Activated naive CD8-positive, alpha-beta T cell treated with anti-CD3 and anti-CD28 coated beads, Interleukin-2, amount 50 U/mL, for 24 hours (primary cell): ENCODE data around the gene ABCB10.
"Not testable (repeated sequence)": the region's sequence is repeated elsewhere in the genome, so short reads cannot be mapped to it uniquely, and the experiment has no call there.

Experiments
- ATAC-seq: fragments of 150-1000 bp; cut with Tn5 transposase; one replicate; pipeline ENCODE4 v1.10.0; 2021
- DNase-seq: peaks from one replicate; pipeline ENCODE4 v3.0.0; 2021
- H3K27ac Mint-ChIP-seq: one replicate; pipeline ENCODE4 v1.8.0; 2021; ENCODE audit warnings: mild to moderate bottlenecking, mixed read lengths
- H3K27me3 Mint-ChIP-seq: one replicate; pipeline ENCODE4 v1.8.0; 2021; ENCODE audit warnings: mixed read lengths
- H3K36me3 Mint-ChIP-seq: one replicate; pipeline ENCODE4 v1.8.0; 2021; ENCODE audit warnings: low read depth, mixed read lengths
- H3K4me1 Mint-ChIP-seq: one replicate; pipeline ENCODE4 v1.8.0; 2021; ENCODE audit warnings: mixed read lengths
- H3K4me3 Mint-ChIP-seq: one replicate; pipeline ENCODE4 v1.8.0; 2021; ENCODE audit warnings: mild to moderate bottlenecking, moderate library complexity, mixed read lengths
- H3K9me3 Mint-ChIP-seq: one replicate; pipeline ENCODE4 v1.8.0; 2021; ENCODE audit warnings: mixed read lengths

The ABCB10 gene

GRCh38 chr1:229535230-229535629 lies 23.3 kb downstream of the ABCB10 start:
- peaks cover 41% of the 10 kb centered on the region for H3K36me3 Mint-ChIP-seq
- no peak overlapping the region for H3K4me3 Mint-ChIP-seq
- DNase-seq (no peak), ATAC-seq (peak; percentile 46)
- H3K4me1 Mint-ChIP-seq = peaks cover 2% of the 10 kb centered on the region
- no peak overlapping the region for H3K27ac Mint-ChIP-seq
- H3K9me3 Mint-ChIP-seq = no peaks in the 10 kb centered on the region
- no peaks in the 10 kb centered on the region for H3K27me3 Mint-ChIP-seq

DNA sequence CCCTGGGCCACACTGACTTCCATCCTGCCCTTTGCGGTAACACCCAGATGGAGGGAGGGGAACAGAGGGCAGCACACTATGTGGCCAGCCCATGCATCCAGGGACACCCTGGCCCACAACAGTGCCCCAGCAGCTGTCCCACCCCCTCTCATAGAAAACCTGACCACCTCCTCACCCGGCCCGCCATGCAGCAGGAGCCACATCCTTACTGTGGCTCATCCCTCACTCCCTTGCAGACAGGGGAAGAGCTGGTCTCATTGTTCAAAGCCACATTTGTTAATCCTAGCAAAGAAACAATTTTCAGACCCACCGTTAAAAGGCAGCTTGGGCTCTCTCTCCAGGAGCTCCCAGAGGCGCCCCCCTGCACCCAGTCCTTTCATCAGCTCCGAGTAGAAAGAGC lies 27.2 kb downstream of the ABCB10 start:
- Mint-ChIP-seq H3K9me3 (no peaks in the 10 kb centered on the region), H3K36me3 (peaks cover 38% of the 10 kb centered on the region)

DNA sequence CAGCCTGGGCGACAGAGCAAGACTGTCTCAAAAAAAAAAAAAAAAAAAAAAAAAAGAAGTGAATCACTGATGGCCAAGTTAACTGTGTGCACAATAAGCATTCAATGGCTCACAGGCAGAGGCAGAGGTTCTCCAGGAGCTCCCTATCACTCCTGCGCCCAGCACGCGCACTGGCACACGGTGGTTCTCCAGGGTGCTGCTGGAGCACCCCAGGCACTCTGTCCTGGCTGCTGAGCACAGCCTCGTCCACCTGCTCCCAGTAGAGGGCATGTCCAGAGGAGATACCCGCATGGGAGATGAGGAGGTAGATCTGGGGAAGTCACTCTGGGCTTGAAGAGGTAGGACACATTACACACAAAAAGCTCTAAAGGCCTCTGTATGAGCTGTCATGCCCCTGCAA lies 28.9 kb downstream of the ABCB10 start:
- no peaks in the 10 kb centered on the region for H3K4me1 Mint-ChIP-seq
- H3K27me3 Mint-ChIP-seq = no peaks in the 10 kb centered on the region
- H3K4me3 Mint-ChIP-seq = no peak overlapping the region
- DNase-seq (no peak), ATAC-seq (no peak)
- peaks cover 42% of the 10 kb centered on the region for H3K36me3 Mint-ChIP-seq
- no peaks in the 10 kb centered on the region for H3K9me3 Mint-ChIP-seq
- H3K27ac Mint-ChIP-seq = no peak overlapping the region

More for the DNA sequence above, 27.2 kb downstream of the ABCB10 start:
- DNase-seq (no peak), ATAC-seq (no peak)
- no peak overlapping the region for H3K4me3 Mint-ChIP-seq
- H3K4me1 Mint-ChIP-seq = peaks cover 2% of the 10 kb centered on the region
- H3K27me3 Mint-ChIP-seq = no peaks in the 10 kb centered on the region
- H3K27ac Mint-ChIP-seq = no peak overlapping the region

DNA sequence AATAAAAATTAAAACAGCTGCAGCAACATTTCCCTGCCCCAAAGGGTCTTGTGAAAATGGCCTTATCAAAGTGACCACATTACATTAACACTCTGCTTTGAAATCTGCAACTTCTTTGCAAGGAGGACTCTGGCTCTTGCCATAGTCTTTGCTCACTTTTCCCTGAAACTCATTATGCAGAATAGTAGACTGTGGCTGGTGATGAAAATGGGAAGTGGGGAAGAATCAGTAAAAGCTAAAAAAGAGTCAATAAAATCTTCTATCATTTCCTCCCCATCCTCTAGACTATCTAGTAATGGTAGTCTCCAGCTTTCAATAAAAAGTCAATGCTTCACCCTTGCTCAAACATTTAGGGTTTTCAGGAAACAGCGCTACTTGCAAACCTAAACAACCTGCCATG lies 31.8 kb downstream of the ABCB10 start:
- Mint-ChIP-seq H3K36me3 (peaks cover 36% of the 10 kb centered on the region), H3K4me3 (no peak overlapping the region), H3K4me1 (no peaks in the 10 kb centered on the region), H3K9me3 (no peaks in the 10 kb centered on the region), H3K27ac (no peak overlapping the region), H3K27me3 (no peaks in the 10 kb centered on the region)
- DNase-seq (no peak), ATAC-seq (no peak)

DNA sequence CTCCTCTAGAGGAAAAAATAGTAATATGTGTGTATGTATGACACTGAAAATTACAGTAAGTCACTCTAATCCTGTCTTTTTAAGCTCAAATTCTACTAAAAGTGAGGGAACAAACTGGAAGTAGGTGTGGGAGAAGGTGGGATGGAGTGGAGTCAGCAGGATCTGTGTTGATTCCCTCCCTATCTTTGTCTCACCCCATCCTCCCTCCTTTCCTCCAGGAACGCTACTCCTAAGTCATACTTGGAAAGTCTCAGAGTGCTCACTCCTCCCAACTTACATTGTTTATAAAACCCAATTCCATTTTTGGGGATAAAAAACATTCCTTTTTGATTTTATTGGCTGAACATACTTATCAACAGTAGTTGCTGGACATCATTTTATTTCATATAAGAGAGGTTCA lies 35.5 kb downstream of the ABCB10 start:
- no peak overlapping the region for H3K4me3 Mint-ChIP-seq
- H3K36me3 Mint-ChIP-seq = peaks cover 40% of the 10 kb centered on the region

GRCh38 chr1:229514578-229515275 lies 43.8 kb downstream of the ABCB10 start:
- no peaks in the 10 kb centered on the region for H3K9me3 Mint-ChIP-seq
- H3K4me3 Mint-ChIP-seq = no peak overlapping the region
- peaks cover 7% of the 10 kb centered on the region for H3K36me3 Mint-ChIP-seq
- DNase-seq (peak; percentile 40), ATAC-seq (peak; percentile 77)
- no peaks in the 10 kb centered on the region for H3K27me3 Mint-ChIP-seq
- peaks cover 5% of the 10 kb centered on the region for H3K4me1 Mint-ChIP-seq
- H3K27ac Mint-ChIP-seq = peak overlapping the region; percentile 55

More for the DNA sequence above, 35.5 kb downstream of the ABCB10 start:
- Mint-ChIP-seq H3K9me3 (no peaks in the 10 kb centered on the region), H3K4me1 (no peaks in the 10 kb centered on the region), H3K27me3 (no peaks in the 10 kb centered on the region), H3K27ac (no peak overlapping the region)
- DNase-seq (no peak), ATAC-seq (no peak)

- not testable (repeated sequence) for H3K27me3 Mint-ChIP-seq, H3K9me3 Mint-ChIP-seq, H3K36me3 Mint-ChIP-seq, ATAC-seq, DNase-seq, H3K27ac Mint-ChIP-seq, H3K4me3 Mint-ChIP-seq
- peaks cover 30% of the 10 kb centered on the region for H3K4me1 Mint-ChIP-seq
Measured at GRCh38 chr1:229511625-229512024, 46.9 kb downstream of the ABCB10 start.

GRCh38 chr1:229511201-229511600 lies 47.3 kb downstream of the ABCB10 start:
- not testable (repeated sequence) for ATAC-seq, H3K27ac Mint-ChIP-seq
- H3K4me1 Mint-ChIP-seq = peaks cover 34% of the 10 kb centered on the region

GRCh38 chr1:229509576-229509975 lies 48.9 kb downstream of the ABCB10 start:
- peaks cover 38% of the 10 kb centered on the region for H3K4me1 Mint-ChIP-seq
- peaks cover 5% of the 10 kb centered on the region for H3K36me3 Mint-ChIP-seq
- DNase-seq (no peak), ATAC-seq (no peak)
- no peak overlapping the region for H3K27ac Mint-ChIP-seq
- H3K4me3 Mint-ChIP-seq = peak overlapping the region; percentile 96
- H3K9me3 Mint-ChIP-seq = no peaks in the 10 kb centered on the region
- H3K27me3 Mint-ChIP-seq = peaks cover 2% of the 10 kb centered on the region

More at GRCh38 chr1:229511201-229511600, 47.3 kb downstream of the ABCB10 start:
- not testable (repeated sequence) for H3K27me3 Mint-ChIP-seq, H3K4me3 Mint-ChIP-seq, H3K9me3 Mint-ChIP-seq, DNase-seq, H3K36me3 Mint-ChIP-seq

DNA sequence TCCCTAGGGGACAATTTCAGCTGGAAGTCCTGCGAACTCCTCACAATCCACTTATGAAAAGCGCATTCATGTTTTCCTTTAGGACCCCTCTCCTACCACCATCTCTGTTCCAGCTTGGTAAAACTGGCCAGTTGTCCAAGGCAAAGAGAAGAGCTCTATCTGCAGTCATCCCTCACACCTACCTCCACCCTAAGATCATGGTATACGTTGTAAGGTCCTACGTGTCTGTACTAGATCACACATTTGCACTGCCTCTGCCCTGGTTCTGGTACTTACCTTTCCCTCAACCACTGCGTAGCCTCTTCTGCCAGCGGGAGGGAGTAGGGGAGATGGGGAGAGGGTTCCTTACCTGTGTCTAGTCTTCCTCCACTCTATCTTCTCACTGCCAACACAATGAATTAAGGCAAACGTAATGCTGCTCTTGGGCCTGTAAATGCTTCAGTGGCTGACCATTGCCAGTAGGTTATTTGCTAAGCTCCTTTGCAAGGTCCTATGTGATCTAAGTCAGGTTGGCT lies 49.6 kb downstream of the ABCB10 start:
- H3K9me3 Mint-ChIP-seq = no peaks in the 10 kb centered on the region
- H3K27me3 Mint-ChIP-seq = peaks cover 2% of the 10 kb centered on the region
- peaks cover 38% of the 10 kb centered on the region for H3K4me1 Mint-ChIP-seq
- DNase-seq = peak; percentile 14
- H3K27ac Mint-ChIP-seq = peak overlapping the region; percentile 89
- peak overlapping the region; percentile 96 for H3K4me3 Mint-ChIP-seq
- peaks cover 5% of the 10 kb centered on the region for H3K36me3 Mint-ChIP-seq
- ATAC-seq = no peak

DNA sequence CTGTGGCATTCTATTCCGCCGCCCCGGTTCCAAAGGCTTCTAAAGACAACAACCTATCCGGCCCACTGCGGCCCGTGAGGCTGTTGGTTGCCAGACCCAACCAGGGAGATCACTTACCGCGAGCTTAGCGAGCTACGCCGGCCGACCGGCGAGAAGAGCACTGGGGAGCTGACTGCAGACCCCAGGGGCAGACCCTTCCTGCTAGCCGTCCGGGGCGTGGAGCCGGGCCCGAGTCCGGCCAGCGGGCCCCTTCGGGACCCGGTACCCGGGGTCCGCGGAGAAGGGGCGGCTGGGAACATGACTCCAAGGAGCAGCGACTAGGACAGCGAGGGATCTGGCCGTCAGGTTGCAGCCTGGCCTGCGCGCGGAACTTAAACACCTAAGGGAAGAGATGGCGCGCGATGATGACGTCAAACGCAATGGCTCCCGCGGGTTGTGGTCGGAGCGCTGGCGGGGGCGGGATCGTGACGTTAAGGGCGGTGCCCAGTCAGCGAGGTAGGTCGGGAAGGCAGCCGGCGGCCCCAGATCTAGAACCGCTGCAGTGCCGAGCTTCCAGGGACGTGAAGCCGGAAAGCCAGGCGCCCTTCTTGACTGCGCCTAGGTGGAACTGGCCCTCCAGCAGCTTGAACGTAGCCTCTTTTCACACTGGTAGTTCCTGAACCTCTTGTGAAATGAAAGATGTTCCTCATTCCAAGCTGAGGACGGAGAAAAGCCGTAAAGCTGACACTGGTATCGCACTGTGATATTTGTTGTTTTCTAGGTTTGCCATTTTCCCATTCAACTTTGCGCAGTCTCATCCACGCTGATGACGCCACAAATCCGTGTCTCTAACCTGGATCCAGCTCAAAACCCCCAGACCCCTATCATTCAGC lies 50.3 kb downstream of the ABCB10 start, which contains the start of gene NUP133:
Gene NUP133, minus strand, starts transcription at position 391 of the 872 bp plus-strand sequence. Its CDS starts 92 bp downstream, at position 299.
- Mint-ChIP-seq H3K27me3 (peaks cover 2% of the 10 kb centered on the region), H3K27ac (peak within 1 kb of the TSS; percentile 89), H3K4me1 (peaks cover 38% of the 10 kb centered on the region), H3K4me3 (peak within 1 kb of the TSS; percentile 96), H3K36me3 (peaks cover 5% of the 10 kb centered on the region), H3K9me3 (no peaks in the 10 kb centered on the region)
- DNase-seq = peak; percentile 100
- peak; percentile 97 for ATAC-seq

GRCh38 chr1:229507502-229507901 lies 51.0 kb downstream of the ABCB10 start:
- Mint-ChIP-seq H3K36me3 (peaks cover 5% of the 10 kb centered on the region), H3K9me3 (no peaks in the 10 kb centered on the region), H3K27me3 (peaks cover 2% of the 10 kb centered on the region), H3K4me1 (peaks cover 38% of the 10 kb centered on the region), H3K4me3 (peak overlapping the region; percentile 96), H3K27ac (peak overlapping the region; percentile 89)
- DNase-seq = no peak
- ATAC-seq = no peak

- peaks cover 2% of the 10 kb centered on the region for H3K27me3 Mint-ChIP-seq
- no peaks in the 10 kb centered on the region for H3K9me3 Mint-ChIP-seq
- DNase-seq = no peak
- H3K4me3 Mint-ChIP-seq = peak overlapping the region; percentile 96
- ATAC-seq = no peak
- peaks cover 10% of the 10 kb centered on the region for H3K36me3 Mint-ChIP-seq
- no peak overlapping the region for H3K27ac Mint-ChIP-seq
- H3K4me1 Mint-ChIP-seq = peaks cover 38% of the 10 kb centered on the region
Measured at GRCh38 chr1:229506633-229507032, 51.9 kb downstream of the ABCB10 start.

DNA sequence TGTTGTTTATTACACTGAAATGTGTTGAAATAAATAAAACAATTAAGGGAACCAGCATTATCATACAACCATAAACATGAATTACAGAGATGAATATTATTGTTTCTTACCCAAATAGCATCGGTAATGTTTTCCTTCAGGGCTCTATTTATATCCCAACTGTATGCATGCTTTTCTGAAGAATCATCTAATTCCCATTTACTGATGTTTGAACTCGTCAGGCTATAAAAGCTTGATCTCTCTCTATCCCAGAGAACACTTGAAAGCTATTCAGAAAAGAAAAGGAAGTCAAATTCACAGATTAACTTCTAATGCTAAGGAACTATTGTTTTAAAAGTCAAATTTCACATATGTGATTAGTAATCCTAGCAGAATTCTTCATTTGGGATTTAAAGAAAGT lies 62.7 kb downstream of the ABCB10 start:
- no peak for ATAC-seq
- Mint-ChIP-seq H3K36me3 (peaks cover 46% of the 10 kb centered on the region), H3K4me1 (no peaks in the 10 kb centered on the region), H3K27ac (no peak overlapping the region), H3K9me3 (no peaks in the 10 kb centered on the region), H3K4me3 (no peak overlapping the region), H3K27me3 (no peaks in the 10 kb centered on the region)
- DNase-seq = no peak

- Mint-ChIP-seq H3K9me3 (no peaks in the 10 kb centered on the region), H3K27ac (no peak overlapping the region), H3K27me3 (no peaks in the 10 kb centered on the region), H3K4me3 (no peak overlapping the region), H3K36me3 (peaks cover 49% of the 10 kb centered on the region), H3K4me1 (no peaks in the 10 kb centered on the region)
- no peak for ATAC-seq
- no peak for DNase-seq
Measured at GRCh38 chr1:229487181-229487580, 71.3 kb downstream of the ABCB10 start.
